CD4-positive, alpha-beta T cell (primary cell): Measurements from ENCODE around the gene PITPNM3. TPM values are rescaled to one million over a fixed set of nuclear protein-coding genes. Genes with fewer than 3 reads are reported as not detected.

ENCODE experiments used
- ATAC-seq: fragments of 200-7000 bp; cut with Tn5 transposase; one replicate; pipeline ENCODE4 v1.10.0; 2022; ENCODE audit warnings: mild to moderate bottlenecking; ENCODE audit not compliant: poor library complexity
- CTCF ChIA-PET: fragments of 350-600 bp; sonication (Branson Sonifier 250); formaldehyde crosslinking; loops from one replicate; lab custom pipeline; 2021; ENCODE audit warnings: antibody characterized with exemption, inconsistent platforms; lab: Charles Lee
- POLR2A ChIA-PET: fragments of 350-600 bp; sonication (Branson Sonifier 250); formaldehyde crosslinking; loops from one replicate; lab custom pipeline; 2021; ENCODE audit warnings: antibody characterized with exemption, inconsistent platforms; lab: Charles Lee
- DNase-seq, 14 experiments: peaks; one replicate each; pipeline ENCODE4 v3.0.0-alpha.2; 2013 to 2020; ENCODE audit warnings: mixed read lengths in 2 of 14
- H3K27ac ChIP-seq, 2 donors: one replicate each; pipeline versions ENCODE4 v1.5.1 to v1.7.0; 2013; ENCODE audit warnings: low read length in 2 of 2, low read depth in 1 of 2, mild to moderate bottlenecking in 1 of 2
- H3K27me3 ChIP-seq, 2 experiments: 1 replicate in 1 of 2; 2 replicates in 1 of 2; pipeline versions ENCODE4 v1.6.1 to v1.7.0; 2013; ENCODE audit warnings: low read length in 2 of 2, control low read depth in 1 of 2, mild to moderate bottlenecking in 1 of 2, moderate library complexity in 1 of 2; ENCODE audit not compliant: insufficient read depth in 2 of 2, control insufficient read depth in 1 of 2
- H3K36me3 ChIP-seq: one replicate; pipeline ENCODE4 v1.6.1; 2013; ENCODE audit warnings: low read length, control low read depth; ENCODE audit not compliant: insufficient read depth
- H3K4me1 ChIP-seq: one replicate; pipeline ENCODE4 v1.6.1; 2013; ENCODE audit warnings: low read length, control low read depth; ENCODE audit not compliant: insufficient read depth
- H3K4me3 ChIP-seq: one replicate; pipeline ENCODE4 v1.5.1; 2013; ENCODE audit warnings: mild to moderate bottlenecking, low read length, moderate library complexity
- H3K9me3 ChIP-seq, 2 experiments: 1 replicate in 1 of 2; 2 replicates in 1 of 2; pipeline versions ENCODE4 v1.6.1 to v1.7.0; 2013; ENCODE audit warnings: low read length in 2 of 2, mild to moderate bottlenecking in 2 of 2, control low read depth in 1 of 2, moderate library complexity in 1 of 2; ENCODE audit not compliant: control insufficient read depth in 1 of 2, insufficient read depth in 1 of 2
- H3K27ac Mint-ChIP-seq: one replicate; pipeline ENCODE4 v1.8.0; 2020; ENCODE audit warnings: mixed read lengths
- H3K27me3 Mint-ChIP-seq: one replicate; pipeline ENCODE4 v1.8.0; 2021; ENCODE audit warnings: mixed read lengths
- H3K36me3 Mint-ChIP-seq: one replicate; pipeline ENCODE4 v1.8.0; 2021; ENCODE audit warnings: low read depth, mixed read lengths
- H3K4me1 Mint-ChIP-seq: one replicate; pipeline ENCODE4 v1.8.0; 2021; ENCODE audit warnings: low read depth, mixed read lengths
- H3K4me3 Mint-ChIP-seq: one replicate; pipeline ENCODE4 v1.8.0; 2020; ENCODE audit warnings: mild to moderate bottlenecking, mixed read lengths
- H3K9me3 Mint-ChIP-seq: one replicate; pipeline ENCODE4 v1.8.0; 2020; ENCODE audit warnings: mixed read lengths
- intact Hi-C, 2 experiments: fragments of 100-400 bp; cut with DNase I in 1 of 2; cut with micrococcal nuclease in 1 of 2; formaldehyde crosslinking; loops; one replicate each; pipeline versions ENCODE4 v1.15.1 to v1.9.0; 2023 to 2025; cut with DNase I, micrococcal nuclease
- total RNA-seq, 174 experiments: library from RNA in 2 of 174; stranded (reverse) in 2 of 174; gene quantifications; one replicate each; pipeline ENCODE4 v1.2.3 and lab custom pipeline; 2021 to 2026
- TF ChIP-seq, protein P1 (sequence below): fragments of 200-600 bp; IDR thresholded peaks from one replicate; pipeline ENCODE4 v1.8.0; 2022; ENCODE audit warnings: antibody characterized with exemption, mild to moderate bottlenecking

The PITPNM3 gene
- total RNA-seq, 2 experiments from 2014 or later, result 0.34 to 0.41 TPM

DNA sequence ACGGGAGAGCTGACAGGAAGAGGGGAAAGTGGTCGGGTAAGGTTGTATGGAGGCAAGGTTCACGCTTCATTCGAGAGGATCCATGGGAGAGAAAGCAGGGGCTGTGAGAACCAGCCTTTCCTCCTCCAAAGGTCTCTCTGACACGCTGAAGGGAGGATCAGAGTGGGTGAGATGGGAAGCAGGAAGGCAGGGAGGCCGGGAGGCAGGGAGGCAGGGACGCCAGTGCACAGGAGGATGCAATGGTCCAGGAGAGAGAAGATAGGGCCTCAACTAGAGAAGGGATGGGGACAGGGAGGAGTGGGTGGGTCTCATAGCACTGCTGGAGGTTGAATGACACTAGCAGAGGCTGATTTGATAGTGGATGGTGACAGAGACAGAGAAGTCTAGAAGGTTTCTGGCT, 58.0 kb downstream of the PITPNM3 start:
- Histone ChIP-seq H3K4me1 (peaks cover 14% of the 10 kb centered on the region), H3K4me3 (no peak overlapping the region), H3K27ac (no peak overlapping the region), H3K9me3 (peaks cover 0 to 7% of the 10 kb centered on the region in 2 experiments), H3K27me3 (no peaks in the 10 kb centered on the region), H3K36me3 (no peaks in the 10 kb centered on the region)
- no peaks in the 10 kb centered on the region for H3K9me3 Mint-ChIP-seq
- DNase-seq, result peak in 1 of 14 experiments; percentile 11
- ATAC-seq, result no peak
- peaks cover 16% of the 10 kb centered on the region for H3K4me1 Mint-ChIP-seq
- intact Hi-C loops, result no loop called here
- no peaks in the 10 kb centered on the region for H3K27me3 Mint-ChIP-seq
- ChIA-PET CTCF (no interaction called here), POLR2A (no interaction called here)
- TF ChIP-seq, protein P1, sequence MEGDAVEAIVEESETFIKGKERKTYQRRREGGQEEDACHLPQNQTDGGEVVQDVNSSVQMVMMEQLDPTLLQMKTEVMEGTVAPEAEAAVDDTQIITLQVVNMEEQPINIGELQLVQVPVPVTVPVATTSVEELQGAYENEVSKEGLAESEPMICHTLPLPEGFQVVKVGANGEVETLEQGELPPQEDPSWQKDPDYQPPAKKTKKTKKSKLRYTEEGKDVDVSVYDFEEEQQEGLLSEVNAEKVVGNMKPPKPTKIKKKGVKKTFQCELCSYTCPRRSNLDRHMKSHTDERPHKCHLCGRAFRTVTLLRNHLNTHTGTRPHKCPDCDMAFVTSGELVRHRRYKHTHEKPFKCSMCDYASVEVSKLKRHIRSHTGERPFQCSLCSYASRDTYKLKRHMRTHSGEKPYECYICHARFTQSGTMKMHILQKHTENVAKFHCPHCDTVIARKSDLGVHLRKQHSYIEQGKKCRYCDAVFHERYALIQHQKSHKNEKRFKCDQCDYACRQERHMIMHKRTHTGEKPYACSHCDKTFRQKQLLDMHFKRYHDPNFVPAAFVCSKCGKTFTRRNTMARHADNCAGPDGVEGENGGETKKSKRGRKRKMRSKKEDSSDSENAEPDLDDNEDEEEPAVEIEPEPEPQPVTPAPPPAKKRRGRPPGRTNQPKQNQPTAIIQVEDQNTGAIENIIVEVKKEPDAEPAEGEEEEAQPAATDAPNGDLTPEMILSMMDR, result no peak
- no peak overlapping the region for H3K27ac Mint-ChIP-seq
- H3K36me3 Mint-ChIP-seq, result no peaks in the 10 kb centered on the region
- H3K4me3 Mint-ChIP-seq, result no peak overlapping the region

- Mint-ChIP-seq H3K27me3 (no peaks in the 10 kb centered on the region), H3K27ac (no peak overlapping the region), H3K4me3 (no peak overlapping the region), H3K36me3 (no peaks in the 10 kb centered on the region), H3K9me3 (no peaks in the 10 kb centered on the region), H3K4me1 (peaks cover 16% of the 10 kb centered on the region)
- Histone ChIP-seq H3K36me3 (no peaks in the 10 kb centered on the region), H3K27ac (no peak overlapping the region), H3K27me3 (no peaks in the 10 kb centered on the region), H3K4me1 (peaks cover 14% of the 10 kb centered on the region), H3K9me3 (no peaks in the 10 kb centered on the region), H3K4me3 (no peak overlapping the region)
- ATAC-seq (no peak), DNase-seq (peak in 1 of 14 experiments; percentile 25)
- ChIA-PET POLR2A (no interaction called here), CTCF (no interaction called here)
- TF ChIP-seq, protein P1, result no peak
- intact Hi-C loops, result no loop called here
Observed at GRCh38 chr17:6497496-6498221, 58.7 kb downstream of the PITPNM3 start.

GRCh38 chr17:6496640-6497441, 59.5 kb downstream of the PITPNM3 start:
- peaks cover 14% of the 10 kb centered on the region for H3K4me1 ChIP-seq
- CTCF ChIA-PET, result no interaction called here
- Mint-ChIP-seq H3K36me3 (no peaks in the 10 kb centered on the region), H3K27me3 (no peaks in the 10 kb centered on the region), H3K27ac (no peak overlapping the region), H3K4me1 (peaks cover 16% of the 10 kb centered on the region), H3K9me3 (no peaks in the 10 kb centered on the region), H3K4me3 (no peak overlapping the region)
- TF ChIP-seq, protein P1, result no peak
- H3K27me3 ChIP-seq, result no peaks in the 10 kb centered on the region
- H3K27ac ChIP-seq, result no peak overlapping the region
- intact Hi-C loops, result no loop called here
- POLR2A ChIA-PET, result no interaction called here
- no peaks in the 10 kb centered on the region for H3K9me3 ChIP-seq
- DNase-seq, result peak in 1 of 14 experiments; percentile 29
- H3K36me3 ChIP-seq, result no peaks in the 10 kb centered on the region
- no peak overlapping the region for H3K4me3 ChIP-seq
- ATAC-seq, result no peak
